Mononuclear cell (primary cell): ENCODE results near the gene CEP89. TPM values are rescaled to one million over a fixed set of nuclear protein-coding genes. Genes with fewer than 3 reads are reported as not detected.
A peak's percentile ranks its signal among the peaks of the same experiment; 100 is the strongest.
"Not testable (repeated sequence)": the region's sequence is repeated elsewhere in the genome, so short reads cannot be mapped to it uniquely, and the experiment has no call there.

ENCODE experiments used
- H3K27me3 ChIP-seq: 2 replicates; pipeline ENCODE4 v1.6.0; 2011; ENCODE audit warnings: low read length, control low read depth; ENCODE audit not compliant: insufficient read depth
- H3K4me1 ChIP-seq: 2 replicates; pipeline ENCODE4 v1.5.1; 2011; ENCODE audit warnings: mild to moderate bottlenecking, low read length, control low read depth; ENCODE audit not compliant: insufficient read depth
- H3K4me3 ChIP-seq: 2 replicates; pipeline ENCODE4 v1.5.1; 2011; ENCODE audit warnings: mild to moderate bottlenecking, low read length, moderate library complexity
- H3K9me3 ChIP-seq: 2 replicates; pipeline ENCODE4 v1.5.1; 2011; ENCODE audit warnings: low read depth, mild to moderate bottlenecking, control low read depth, low read length
- total RNA-seq: library from RNA; depleted of rRNA; stranded (reverse); fragments of >200 nt; gene quantifications from one replicate; pipeline ENCODE4 v1.2.3, GENCODE V29; 2012

The CEP89 gene
- 2.2 TPM for total RNA-seq

DNA sequence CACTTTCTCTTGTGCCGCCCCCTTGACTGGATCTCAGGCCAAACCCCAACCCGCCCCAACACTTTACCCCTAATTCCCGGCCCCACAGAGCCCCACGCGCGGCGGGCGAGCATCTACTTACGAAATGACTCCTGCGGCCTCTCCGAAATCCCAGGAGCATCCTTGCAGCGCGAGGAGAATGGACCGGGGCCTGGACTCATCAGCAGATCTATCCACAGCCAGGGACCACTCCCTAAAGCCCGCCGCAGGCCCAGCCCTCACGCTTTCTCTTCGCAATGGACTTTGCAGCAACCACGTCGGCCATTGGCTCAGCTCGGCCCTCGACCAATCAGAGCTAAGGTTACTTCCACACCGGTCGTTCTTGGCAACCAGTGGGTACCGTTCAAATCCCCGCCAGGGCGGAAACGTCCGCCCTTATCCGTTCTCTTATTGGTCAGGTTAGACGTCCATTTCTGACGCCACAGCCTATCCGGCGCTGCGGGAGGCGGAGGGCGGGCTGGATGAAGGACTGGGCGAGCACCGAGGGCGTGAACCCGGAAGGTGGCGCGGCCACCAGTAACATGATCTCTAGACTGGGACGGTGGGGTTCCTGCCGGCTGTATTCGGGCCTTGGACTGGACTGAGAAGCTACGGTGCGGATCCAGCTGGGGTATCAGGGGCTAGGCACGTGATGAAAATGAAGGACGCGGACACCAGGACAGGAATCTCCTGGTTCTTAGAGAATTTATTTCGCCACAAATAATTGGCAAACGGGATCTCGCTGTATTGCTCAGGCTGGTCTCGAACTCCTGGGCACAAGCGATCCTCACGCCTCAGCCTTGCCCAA lies at the start of gene CEP89, which contains the start of gene FAAP24:
Gene CEP89 (minus strand): TSS at position 244 of the 826 bp plus-strand sequence. CDS start 84 bp downstream, at position 160.
Gene FAAP24 (plus strand): TSS at position 528 of the 826 bp plus-strand sequence. CDS start 955 bp downstream, outside the sequence.
- no peaks in the 10 kb centered on the region for H3K27me3 ChIP-seq
- H3K4me1 ChIP-seq, result peaks cover 20% of the 10 kb centered on the region
- peak within 1 kb of the TSS; percentile 91 for H3K4me3 ChIP-seq
- H3K9me3 ChIP-seq, result no peaks in the 10 kb centered on the region

- not testable (repeated sequence) for H3K4me3 ChIP-seq, H3K9me3 ChIP-seq, H3K27me3 ChIP-seq, H3K4me1 ChIP-seq
These were observed 39.1 kb upstream of the CEP89 start for GRCh38 chr19:33010891-33011290.

DNA sequence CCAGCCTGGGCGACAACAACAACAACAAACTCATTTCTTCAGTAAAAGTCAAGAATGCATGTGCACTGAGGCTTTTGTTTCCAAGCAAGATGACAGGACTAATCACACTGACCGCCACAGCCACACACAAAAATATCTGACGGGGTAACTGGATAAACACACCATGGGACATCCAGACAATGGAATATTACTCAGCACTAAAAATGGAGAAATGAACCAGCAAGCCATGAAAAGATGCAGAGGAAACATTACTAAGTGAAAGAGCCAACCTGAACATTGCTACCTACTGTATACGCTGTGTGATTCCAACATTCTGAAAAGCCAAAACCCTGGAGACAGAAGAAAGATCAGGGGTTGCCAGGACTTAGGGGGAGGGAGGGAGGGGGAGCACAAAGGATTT lies 37.0 kb upstream of the CEP89 start:
- Histone ChIP-seq H3K4me3 (no peak overlapping the region), H3K9me3 (no peaks in the 10 kb centered on the region), H3K4me1 (no peaks in the 10 kb centered on the region), H3K27me3 (no peaks in the 10 kb centered on the region)

GRCh38 chr19:33005440-33005839 lies 33.7 kb upstream of the CEP89 start:
- H3K9me3 ChIP-seq, result no peaks in the 10 kb centered on the region

DNA sequence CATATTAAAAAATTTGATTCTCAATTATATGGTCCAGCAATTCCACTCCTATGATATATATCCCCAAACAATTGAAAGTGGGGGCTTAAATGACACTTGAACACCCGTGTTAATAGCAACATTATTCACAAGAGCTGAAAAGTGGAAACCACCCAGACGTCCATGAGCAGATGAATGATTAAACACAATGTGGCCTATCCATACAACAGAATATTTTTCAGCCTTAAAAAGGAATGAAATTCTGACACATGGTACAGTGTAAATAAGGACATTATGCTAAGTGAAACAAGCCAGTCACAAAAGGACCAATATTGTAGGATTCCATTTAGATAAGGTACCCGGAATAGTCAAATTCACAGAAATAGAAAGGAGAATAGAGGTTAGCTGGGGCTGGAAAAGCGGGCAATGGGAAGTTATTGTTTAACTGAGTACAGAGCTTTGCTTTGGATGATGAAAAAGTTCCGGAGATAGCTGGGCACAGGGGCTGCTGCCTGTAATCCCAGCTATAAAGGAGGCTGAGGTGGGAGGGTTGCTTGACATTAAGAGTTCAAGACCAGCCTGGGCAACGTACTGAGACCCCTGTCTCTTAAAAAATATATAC lies 31.8 kb upstream of the CEP89 start:
- not testable (repeated sequence) for H3K27me3 ChIP-seq, H3K9me3 ChIP-seq, H3K4me3 ChIP-seq, H3K4me1 ChIP-seq

More at GRCh38 chr19:33005440-33005839, 33.7 kb upstream of the CEP89 start:
- peaks cover 3% of the 10 kb centered on the region for H3K4me1 ChIP-seq
- no peak overlapping the region for H3K4me3 ChIP-seq
- no peaks in the 10 kb centered on the region for H3K27me3 ChIP-seq

GRCh38 chr19:33002126-33002865 lies 30.5 kb upstream of the CEP89 start:
- not testable (repeated sequence) for H3K27me3 ChIP-seq

GRCh38 chr19:33000910-33001309 lies 29.2 kb upstream of the CEP89 start:
- peaks cover 4% of the 10 kb centered on the region for H3K4me1 ChIP-seq
- H3K4me3 ChIP-seq, result no peak overlapping the region
- H3K27me3 ChIP-seq, result no peaks in the 10 kb centered on the region
- no peaks in the 10 kb centered on the region for H3K9me3 ChIP-seq

More at GRCh38 chr19:33002126-33002865, 30.5 kb upstream of the CEP89 start:
- not testable (repeated sequence) for H3K9me3 ChIP-seq, H3K4me1 ChIP-seq, H3K4me3 ChIP-seq

DNA sequence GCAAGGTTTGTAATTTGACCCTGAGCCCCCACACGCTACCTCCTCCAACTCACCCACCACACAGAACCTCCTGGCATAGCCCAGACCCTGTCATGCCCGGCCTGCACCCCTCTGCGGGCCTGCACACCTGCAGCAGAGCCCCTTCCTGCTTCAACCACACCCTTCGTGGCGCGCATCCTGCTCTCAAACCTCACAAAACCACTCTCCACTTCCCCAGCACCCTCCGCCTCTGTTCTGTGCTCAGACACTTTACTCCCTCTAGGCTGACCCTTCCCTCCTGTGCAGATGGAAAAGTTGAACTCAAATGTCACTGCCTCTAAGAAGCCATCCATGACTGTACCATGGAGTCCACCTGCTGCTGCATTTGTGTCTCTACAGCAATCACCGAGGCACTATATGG lies 28.8 kb upstream of the CEP89 start:
- Histone ChIP-seq H3K4me1 (peaks cover 4% of the 10 kb centered on the region), H3K27me3 (no peaks in the 10 kb centered on the region), H3K9me3 (no peaks in the 10 kb centered on the region), H3K4me3 (no peak overlapping the region)

DNA sequence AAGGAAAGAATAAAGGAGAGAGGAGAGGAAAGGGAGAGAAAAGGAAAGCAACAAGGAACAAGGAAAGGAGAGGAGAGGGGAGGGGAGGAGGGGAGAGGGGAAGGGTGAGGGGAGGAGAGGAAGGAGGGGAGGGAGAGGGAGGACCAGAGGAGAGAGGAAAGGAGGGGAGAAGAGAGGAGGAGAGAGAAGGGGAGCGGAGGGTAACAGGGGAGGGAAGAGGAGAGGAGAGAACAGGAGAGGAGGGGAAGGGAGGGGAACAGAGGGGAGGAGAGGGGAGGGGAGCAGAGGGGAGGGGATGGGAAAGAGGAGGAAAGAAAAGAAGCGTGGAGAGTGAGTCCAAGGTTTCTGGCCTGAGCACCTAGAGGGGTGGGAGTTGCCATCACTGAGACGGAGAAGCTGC lies 27.0 kb upstream of the CEP89 start:
- no peaks in the 10 kb centered on the region for H3K9me3 ChIP-seq
- no peaks in the 10 kb centered on the region for H3K27me3 ChIP-seq
- H3K4me1 ChIP-seq, result peaks cover 4% of the 10 kb centered on the region
- H3K4me3 ChIP-seq, result no peak overlapping the region

GRCh38 chr19:32997716-32998355 lies 26.1 kb upstream of the CEP89 start:
- H3K9me3 ChIP-seq, result no peaks in the 10 kb centered on the region
- peaks cover 4% of the 10 kb centered on the region for H3K4me1 ChIP-seq
- H3K27me3 ChIP-seq, result no peaks in the 10 kb centered on the region
- H3K4me3 ChIP-seq, result no peak overlapping the region

- H3K9me3 ChIP-seq, H3K4me1 ChIP-seq, H3K27me3 ChIP-seq, H3K4me3 ChIP-seq: not testable (repeated sequence)
These were observed 25.3 kb upstream of the CEP89 start for GRCh38 chr19:32997061-32997464.

DNA sequence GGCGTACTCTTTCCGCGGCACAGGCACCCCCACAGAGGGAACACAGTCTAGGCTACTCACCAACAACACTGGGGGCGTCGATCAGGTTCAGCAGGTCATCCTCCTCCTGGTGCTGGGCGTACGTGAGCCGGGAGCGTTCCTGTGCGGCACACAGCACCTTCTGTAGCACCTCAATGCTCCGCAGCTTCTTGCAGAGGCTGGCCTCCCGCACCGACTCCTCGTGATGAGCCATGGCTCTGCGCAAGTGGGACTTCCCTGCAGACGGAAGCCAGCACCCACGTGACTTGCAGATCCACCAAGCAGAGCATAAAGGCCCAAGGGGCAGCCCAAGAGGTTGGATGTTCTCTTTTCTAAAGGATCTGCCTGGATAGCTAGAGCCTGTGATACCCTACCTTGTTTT lies 24.2 kb upstream of the CEP89 start:
- H3K9me3 ChIP-seq, H3K27me3 ChIP-seq, H3K4me3 ChIP-seq, H3K4me1 ChIP-seq: not testable (repeated sequence)

GRCh38 chr19:32988724-32989123 lies 17.0 kb upstream of the CEP89 start:
- Histone ChIP-seq H3K27me3 (no peaks in the 10 kb centered on the region), H3K4me3 (no peak overlapping the region), H3K4me1 (no peaks in the 10 kb centered on the region), H3K9me3 (no peaks in the 10 kb centered on the region)

DNA sequence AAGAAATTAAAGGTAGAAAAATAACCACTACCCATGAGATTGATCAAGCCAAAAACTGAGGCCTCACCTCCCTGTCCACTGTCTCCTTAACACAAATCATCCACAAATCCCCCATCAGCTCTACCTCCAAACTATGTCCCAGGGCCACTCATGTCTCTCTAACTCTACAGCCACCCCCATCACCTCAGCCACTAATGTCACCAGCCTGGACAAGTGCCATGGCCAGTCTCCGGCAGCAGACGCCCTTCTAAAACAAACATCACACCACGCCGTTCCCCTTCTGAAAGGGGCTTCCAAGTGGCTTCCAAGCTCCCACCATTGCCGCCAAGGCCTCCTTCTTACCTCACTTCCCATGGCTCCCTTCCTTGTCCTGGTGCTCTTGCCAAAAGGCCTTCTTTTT lies 16.5 kb upstream of the CEP89 start:
- H3K4me1 ChIP-seq, H3K4me3 ChIP-seq, H3K9me3 ChIP-seq, H3K27me3 ChIP-seq: not testable (repeated sequence)

- not testable (repeated sequence) for H3K4me3 ChIP-seq, H3K9me3 ChIP-seq, H3K27me3 ChIP-seq
- H3K4me1 ChIP-seq, result peaks cover 11% of the 10 kb centered on the region
These were observed 10.7 kb upstream of the CEP89 start for GRCh38 chr19:32982488-32982887.
